Psoas muscle (tissue), 8 donors: Measurements from ENCODE around the gene BANK1. TPM values are rescaled to one million over a fixed set of nuclear protein-coding genes. Genes with fewer than 3 reads are reported as not detected.

Experiments used
- ATAC-seq, 4 donors: fragments of 200-7000 bp; cut with Tn5 transposase; one replicate each; pipeline ENCODE4 v1.9.1; 2020; ENCODE audit warnings: moderate library complexity in 3 of 4, mild to moderate bottlenecking in 2 of 4
- DNase-seq, 2 donors: peaks; one replicate each; pipeline ENCODE4 v3.0.0-alpha.2; 2020
- H3K27ac ChIP-seq: fragments of 200-600 bp; one replicate; pipeline ENCODE4 v1.8.0; 2022
- H3K27me3 ChIP-seq, 3 donors: fragments of 200-600 bp in 1 of 3; one replicate each; pipeline versions ENCODE4 v1.6.1 to v1.8.0; 2013 to 2022; ENCODE audit warnings: low read length in 2 of 3, mild to moderate bottlenecking in 2 of 3, moderate library complexity in 1 of 3; ENCODE audit not compliant: insufficient read depth in 3 of 3
- H3K36me3 ChIP-seq, 2 donors: fragments of 200-600 bp in 1 of 2; one replicate each; pipeline versions ENCODE4 v1.6.1 to v1.8.0; 2013 to 2022; ENCODE audit warnings: low read depth in 1 of 2, mild to moderate bottlenecking in 1 of 2, moderate library complexity in 1 of 2; ENCODE audit not compliant: insufficient read depth in 1 of 2
- H3K4me1 ChIP-seq: fragments of 200-600 bp; one replicate; pipeline ENCODE4 v1.8.0; 2022
- H3K4me3 ChIP-seq: fragments of 200-600 bp; one replicate; pipeline ENCODE4 v1.8.0; 2022; ENCODE audit warnings: mild to moderate bottlenecking
- H3K9me3 ChIP-seq: fragments of 200-600 bp; one replicate; pipeline ENCODE4 v1.8.0; 2022
- WGBS, 3 donors: extraction: QIAGEN DNeasy Blood & Tissue Kit; methylation state at CpG; one replicate each; pipeline versions ENCODE4 v1.1.6 to v1.1.7; 2013; 5-methylcytosine and 5-hydroxymethylcytosine counted together
- intact Hi-C, 2 donors: fragments of 100-400 bp; cut with DNase I; formaldehyde crosslinking; loops; one replicate each; pipeline versions ENCODE4 v1.11.0 to v1.14.2; 2022
- polyA plus RNA-seq, 3 donors: library from polyadenylated mRNA; stranded (reverse); fragments of 200-250 nt; gene quantifications; one replicate each; pipeline ENCODE4 v1.2.3, GENCODE V29; 2013
- total RNA-seq, 4 donors: library from RNA; stranded (reverse); fragmentation: NEBNext Ultra II Directional in 2 of 4; extraction: Animal tissue kit (Norgen Biotek cat#: 25700) in 2 of 4; gene quantifications; one replicate each; pipeline versions ENCODE4 v1.2.1 to v1.2.4, GENCODE V29; 2021 to 2023
- TF ChIP-seq, protein P1 (sequence below): fragments of 200-600 bp; IDR thresholded peaks from one replicate; pipeline ENCODE4 v1.8.0; 2022; ENCODE audit warnings: antibody characterized with exemption
- donor health status: healthy with polysubstance abuse.
- donor health status: DM: no; HTN: no; CAD: no; lungs with moderate emphysema.
- donor health status: Bipolar disorder and iron deficiency.
- donor health status: healthy.
- donor health status: DM: yes; HTN: yes; CAD: no.
- donor health status: DM: no; HTN: no; CAD: no.
- donor health status: DM: no; HTN: no; CAD: no.
- donor health status: DM: yes; HTN: yes; CAD: no.

BANK1 gene
- total and polyA plus RNA-seq, 7 donors: 0.07 to 0.55 (median 0.17) TPM

DNA sequence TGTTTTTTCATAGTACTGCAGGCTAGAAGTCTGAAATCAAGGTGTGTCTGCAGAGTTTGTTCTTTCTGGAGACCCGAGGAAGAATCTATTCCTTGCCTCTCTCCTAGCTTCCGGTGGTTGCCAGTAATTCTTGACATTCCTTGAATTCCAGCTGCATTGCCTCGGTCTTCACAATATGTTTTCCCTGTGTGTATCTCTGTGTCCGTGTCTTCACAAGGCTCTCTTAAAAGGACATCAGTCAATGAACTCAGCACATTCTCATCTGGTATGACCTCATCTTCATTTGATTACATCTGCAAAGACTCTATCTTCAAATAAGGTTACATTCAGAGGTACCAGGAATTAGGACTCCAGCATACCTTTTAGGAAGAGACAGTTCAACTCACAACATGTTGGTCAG, 163.4 kb downstream of the BANK1 start:
- Histone ChIP-seq H3K27ac (no peak overlapping the region), H3K27me3 (no peaks in the 10 kb centered on the region), H3K9me3 (no peaks in the 10 kb centered on the region), H3K4me3 (no peak overlapping the region), H3K4me1 (no peaks in the 10 kb centered on the region), H3K36me3 (no peaks in the 10 kb centered on the region)
- 8 to 11% (median 9%) methylated on average over 4 of the region's 4 CpGs for WGBS, 3 donors
- no peak for ATAC-seq
- TF ChIP-seq, protein P1, sequence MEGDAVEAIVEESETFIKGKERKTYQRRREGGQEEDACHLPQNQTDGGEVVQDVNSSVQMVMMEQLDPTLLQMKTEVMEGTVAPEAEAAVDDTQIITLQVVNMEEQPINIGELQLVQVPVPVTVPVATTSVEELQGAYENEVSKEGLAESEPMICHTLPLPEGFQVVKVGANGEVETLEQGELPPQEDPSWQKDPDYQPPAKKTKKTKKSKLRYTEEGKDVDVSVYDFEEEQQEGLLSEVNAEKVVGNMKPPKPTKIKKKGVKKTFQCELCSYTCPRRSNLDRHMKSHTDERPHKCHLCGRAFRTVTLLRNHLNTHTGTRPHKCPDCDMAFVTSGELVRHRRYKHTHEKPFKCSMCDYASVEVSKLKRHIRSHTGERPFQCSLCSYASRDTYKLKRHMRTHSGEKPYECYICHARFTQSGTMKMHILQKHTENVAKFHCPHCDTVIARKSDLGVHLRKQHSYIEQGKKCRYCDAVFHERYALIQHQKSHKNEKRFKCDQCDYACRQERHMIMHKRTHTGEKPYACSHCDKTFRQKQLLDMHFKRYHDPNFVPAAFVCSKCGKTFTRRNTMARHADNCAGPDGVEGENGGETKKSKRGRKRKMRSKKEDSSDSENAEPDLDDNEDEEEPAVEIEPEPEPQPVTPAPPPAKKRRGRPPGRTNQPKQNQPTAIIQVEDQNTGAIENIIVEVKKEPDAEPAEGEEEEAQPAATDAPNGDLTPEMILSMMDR: no peak
- DNase-seq: no peak
- intact Hi-C loops: no loop called here

DNA sequence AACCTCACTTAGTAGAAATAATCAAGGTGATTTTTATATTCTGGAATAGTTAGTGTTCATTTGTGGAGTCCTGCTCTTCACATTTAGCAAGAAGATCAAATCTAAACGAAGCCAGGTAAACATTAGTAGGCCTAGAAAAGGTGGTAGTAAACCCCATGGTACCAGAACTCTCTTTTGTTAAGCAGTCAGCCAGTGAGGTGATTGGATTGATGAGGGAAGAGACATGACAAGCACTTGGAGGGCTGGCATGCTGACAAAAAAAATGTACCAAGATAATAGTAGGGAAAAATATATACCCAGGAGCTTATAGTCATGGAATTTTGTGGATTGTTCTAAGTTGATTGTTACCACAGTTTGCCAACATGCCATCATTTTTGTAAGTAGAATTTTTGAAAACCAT, 163.8 kb downstream of the BANK1 start:
- intact Hi-C loops: no loop called here

DNA sequence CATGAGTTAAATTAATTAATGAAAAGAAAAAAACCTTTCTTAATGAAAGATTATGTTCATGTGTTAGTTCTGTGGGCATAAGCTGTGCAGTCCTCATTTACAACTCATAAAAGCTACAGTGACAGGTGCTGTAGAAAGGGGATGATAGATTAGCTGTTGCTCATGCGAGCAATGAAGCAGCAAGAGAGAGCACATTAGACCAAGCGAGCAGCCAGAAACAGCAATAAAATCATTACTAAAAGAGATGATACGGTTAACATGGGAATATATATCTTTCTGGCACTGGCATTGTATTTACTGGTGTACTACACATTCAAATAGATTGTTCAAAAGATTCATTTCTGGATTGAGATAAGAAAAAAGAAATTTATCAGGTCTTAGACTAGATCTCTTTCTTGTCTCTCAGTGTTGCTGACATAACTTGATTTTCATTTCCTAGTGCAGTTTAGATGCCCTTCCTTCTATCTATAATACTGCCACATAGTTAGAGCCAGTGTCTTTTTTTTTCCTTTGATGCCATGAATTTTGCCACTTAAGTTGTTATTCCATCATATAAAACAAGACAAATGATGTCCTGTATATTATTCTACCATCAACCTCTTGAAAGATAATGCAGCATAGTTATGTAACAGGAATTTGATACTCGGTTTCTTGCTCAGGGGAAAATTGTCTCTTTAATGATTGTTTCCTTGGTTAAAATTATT, 164.6 kb downstream of the BANK1 start:
- DNase-seq (no peak), ATAC-seq (no peak)
- Histone ChIP-seq H3K9me3 (no peaks in the 10 kb centered on the region), H3K36me3 (no peaks in the 10 kb centered on the region), H3K4me1 (no peaks in the 10 kb centered on the region), H3K4me3 (no peak overlapping the region), H3K27ac (no peak overlapping the region), H3K27me3 (no peaks in the 10 kb centered on the region)
- intact Hi-C loops: no loop called here
- TF ChIP-seq, protein P1: no peak
- WGBS, 3 donors: 40 to 46% (median 43%) methylated on average over 4 of the region's 4 CpGs

More for the DNA sequence above, 163.8 kb downstream of the BANK1 start:
- no peaks in the 10 kb centered on the region for H3K9me3 ChIP-seq
- no peak for ATAC-seq
- TF ChIP-seq, protein P1: no peak
- 61 to 88% (median 77%) methylated on average over 1 of the region's 1 CpG for WGBS, 3 donors
- no peaks in the 10 kb centered on the region for H3K27me3 ChIP-seq
- no peak for DNase-seq
- no peak overlapping the region for H3K4me3 ChIP-seq
- H3K36me3 ChIP-seq: no peaks in the 10 kb centered on the region
- no peaks in the 10 kb centered on the region for H3K4me1 ChIP-seq
- no peak overlapping the region for H3K27ac ChIP-seq

DNA sequence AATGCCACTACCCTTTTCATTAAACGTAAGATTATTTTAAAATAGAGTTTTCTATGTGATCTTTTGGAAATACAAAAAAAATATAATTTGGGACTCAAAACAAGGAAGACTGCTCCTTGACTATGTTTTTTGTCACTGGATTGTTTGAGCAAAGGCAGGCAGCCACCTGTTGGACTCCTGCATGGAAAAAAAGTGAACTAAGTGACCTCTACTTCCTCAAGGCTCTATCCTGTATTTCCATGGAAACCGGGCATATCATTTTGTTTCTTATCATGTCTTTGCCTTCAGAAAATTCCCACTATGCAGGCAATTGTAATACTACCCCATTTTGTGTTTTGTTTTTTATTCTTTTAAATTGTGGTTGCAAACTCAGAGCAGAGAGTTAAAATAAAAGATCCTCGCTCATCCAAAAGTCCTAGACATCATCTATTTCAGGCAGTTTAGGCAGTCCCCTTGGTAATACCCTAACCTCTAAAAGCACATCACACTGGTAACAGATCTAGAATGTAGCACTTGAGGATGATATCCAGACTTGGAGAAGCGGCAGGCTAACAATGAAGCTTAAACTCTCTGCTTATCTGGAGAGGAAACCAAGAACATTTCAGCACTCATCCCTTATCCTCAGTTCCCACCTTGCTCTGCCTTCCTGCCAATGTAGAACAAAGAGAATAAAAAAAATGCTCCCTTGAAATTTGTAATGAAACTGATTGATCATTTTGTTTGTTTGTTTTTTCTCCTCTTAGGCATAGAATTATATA, 165.7 kb downstream of the BANK1 start:
- no peak for ATAC-seq
- Histone ChIP-seq H3K4me3 (no peak overlapping the region), H3K4me1 (no peaks in the 10 kb centered on the region), H3K36me3 (no peaks in the 10 kb centered on the region), H3K27me3 (no peaks in the 10 kb centered on the region), H3K27ac (no peak overlapping the region), H3K9me3 (no peaks in the 10 kb centered on the region)
- WGBS, 3 donors: 77 to 82% (median 79%) methylated on average over 4 of the region's 4 CpGs
- intact Hi-C loops: no loop called here
- DNase-seq: no peak
- TF ChIP-seq, protein P1: no peak
